ENCODE data around the gene RAD51D. TPM values are rescaled to one million over a fixed set of nuclear protein-coding genes. Genes with fewer than 3 reads are reported as not detected.

The RAD51D gene
- total and polyA plus RNA-seq, 10 of the 15 experiments (the other 5 are each of a cell fraction or from before 2014, with no cell fraction given) = 2.6 to 29.3 (median 13.5) TPM

- intact Hi-C loops (cut with micrococcal nuclease; ENCODE audit: unreplicated experiment) = no loop called here
- H3K9me3 ChIP-seq (replicated peaks; ENCODE audit: control insufficient read depth, insufficient read depth, low read length) = no peaks in the 10 kb centered on the region
- H3K4me3 ChIP-seq = peak overlapping the region; percentile 13; the same call in 1 of the 2 replicates
- H3K27me3 ChIP-seq (replicated peaks in 1 of 2; ENCODE audit: control insufficient read depth in 2 of 2, insufficient read depth in 2 of 2, low read length in 1 of 2) = no peaks in the 10 kb centered on the region
- peaks cover 29% of the 10 kb centered on the region for H3K4me1 ChIP-seq (ENCODE audit: control insufficient read depth, insufficient read depth, low read length)
- no peaks in the 10 kb centered on the region for H4K20me1 ChIP-seq (ENCODE audit: control insufficient read depth, insufficient read depth)
- POLR2A ChIA-PET = interaction anchor here (0.7 to 10.6 kb wide), 8 partner anchors 10 to 39 kb away, joined by 3 to 115 read pairs (median 10); no protein-coding TSS in a partner anchor
- 20% methylated on average over 2 of the region's 2 CpGs for WGBS (ENCODE audit: insufficient coverage, insufficient replicate concordance, low lambda C conversion rate, missing lambda C conversion rate)
- in situ Hi-C loops (cut with MboI) = no loop called here
- no peak overlapping the region for H3K9ac ChIP-seq (ENCODE audit: control insufficient read depth, insufficient read depth, low read length)
- no peak for DNase-seq (ENCODE audit: low read depth, low spot score)
- H3K4me2 ChIP-seq (ENCODE audit: control insufficient read depth, insufficient read depth) = 0 out of 2 replicates have a peak overlapping the region, but pooled peaks have one; percentile 5
- H3K36me3 ChIP-seq (ENCODE audit: control insufficient read depth in 2 of 2, insufficient read depth in 2 of 2, low read length in 1 of 2) = no peaks in the 10 kb centered on the region
- SMC1A ChIA-PET (ENCODE audit: uncharacterized antibody, unreplicated experiment) = interaction anchor here (0.6 to 20.5 kb wide), 5 partner anchors 8 to 60 kb away, joined by 3 to 534 read pairs (median 15); no protein-coding TSS in a partner anchor
- no peak for FAIRE-seq
- CTCF ChIA-PET = interaction anchor here (0.9 to 3.3 kb wide), 6 partner anchors 8 to 24 kb away, joined by 3 to 14 read pairs (median 4); no protein-coding TSS in a partner anchor
- RAD21 ChIA-PET (ENCODE audit: unreplicated experiment) = interaction anchor here (0.9 to 22.2 kb wide), 6 partner anchors 14 to 88 kb away, joined by 3 to 452 read pairs (median 22); partner anchors contain the start of gene LIG3
- H2AFZ ChIP-seq (ENCODE audit: control insufficient read depth, low read depth, low read length) = no peak overlapping the region
- H3K27ac ChIP-seq (ENCODE audit: control insufficient read depth, insufficient read depth) = peak overlapping the region; percentile 33; the same call in 1 of the 2 replicates
- no TSS peak for BruUV-seq (replicated peaks)
- TF ChIP-seq IKZF1 (conservative IDR thresholded peaks at IDR 0.05) (0 out of 2 replicates have a peak, but pooled peaks have one; percentile 19), ASH2L (IDR thresholded peaks at IDR 0.05; ENCODE audit: borderline replicate concordance, low read depth) (no peak), ZNF687 (IDR thresholded peaks at IDR 0.05) (peak; percentile 63), NR2F1 (conservative IDR thresholded peaks at IDR 0.05) (no peak), BACH1 (IDR thresholded peaks at IDR 0.05; ENCODE audit: borderline replicate concordance) (no peak), PML (IDR thresholded peaks at IDR 0.05; ENCODE audit: low read length) (no peak), SPI1 (IDR thresholded peaks at IDR 0.05; ENCODE audit: borderline replicate concordance, insufficient read depth, low read depth, low read length) (peak; percentile 6; the same call in 1 of the 2 replicates)
- TF ChIP-seq, protein P1, sequence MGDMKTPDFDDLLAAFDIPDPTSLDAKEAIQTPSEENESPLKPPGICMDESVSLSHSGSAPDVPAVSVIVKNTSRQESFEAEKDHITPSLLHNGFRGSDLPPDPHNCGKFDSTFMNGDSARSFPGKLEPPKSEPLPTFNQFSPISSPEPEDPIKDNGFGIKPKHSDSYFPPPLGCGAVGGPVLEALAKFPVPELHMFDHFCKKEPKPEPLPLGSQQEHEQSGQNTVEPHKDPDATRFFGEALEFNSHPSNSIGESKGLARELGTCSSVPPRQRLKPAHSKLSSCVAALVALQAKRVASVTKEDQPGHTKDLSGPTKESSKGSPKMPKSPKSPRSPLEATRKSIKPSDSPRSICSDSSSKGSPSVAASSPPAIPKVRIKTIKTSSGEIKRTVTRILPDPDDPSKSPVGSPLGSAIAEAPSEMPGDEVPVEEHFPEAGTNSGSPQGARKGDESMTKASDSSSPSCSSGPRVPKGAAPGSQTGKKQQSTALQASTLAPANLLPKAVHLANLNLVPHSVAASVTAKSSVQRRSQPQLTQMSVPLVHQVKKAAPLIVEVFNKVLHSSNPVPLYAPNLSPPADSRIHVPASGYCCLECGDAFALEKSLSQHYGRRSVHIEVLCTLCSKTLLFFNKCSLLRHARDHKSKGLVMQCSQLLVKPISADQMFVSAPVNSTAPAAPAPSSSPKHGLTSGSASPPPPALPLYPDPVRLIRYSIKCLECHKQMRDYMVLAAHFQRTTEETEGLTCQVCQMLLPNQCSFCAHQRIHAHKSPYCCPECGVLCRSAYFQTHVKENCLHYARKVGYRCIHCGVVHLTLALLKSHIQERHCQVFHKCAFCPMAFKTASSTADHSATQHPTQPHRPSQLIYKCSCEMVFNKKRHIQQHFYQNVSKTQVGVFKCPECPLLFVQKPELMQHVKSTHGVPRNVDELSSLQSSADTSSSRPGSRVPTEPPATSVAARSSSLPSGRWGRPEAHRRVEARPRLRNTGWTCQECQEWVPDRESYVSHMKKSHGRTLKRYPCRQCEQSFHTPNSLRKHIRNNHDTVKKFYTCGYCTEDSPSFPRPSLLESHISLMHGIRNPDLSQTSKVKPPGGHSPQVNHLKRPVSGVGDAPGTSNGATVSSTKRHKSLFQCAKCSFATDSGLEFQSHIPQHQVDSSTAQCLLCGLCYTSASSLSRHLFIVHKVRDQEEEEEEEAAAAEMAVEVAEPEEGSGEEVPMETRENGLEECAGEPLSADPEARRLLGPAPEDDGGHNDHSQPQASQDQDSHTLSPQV (IDR thresholded peaks at IDR 0.05) = peak; percentile 5; the same call in 1 of the 2 replicates
- ATAC-seq = peak; percentile 24
- H3K79me2 ChIP-seq (ENCODE audit: control insufficient read depth, insufficient read depth, low read length) = peaks cover 66% of the 10 kb centered on the region
Observed at GRCh38 chr17:35068249-35068648, 51.4 kb downstream of the RAD51D start.
